Ovary (tissue), 3 donors: ENCODE results near the gene MAL.

Source experiments
- CTCF ChIP-seq, 3 donors: fragments of 450-650 bp in 2 of 3; fragments of 200-600 bp in 1 of 3; IDR thresholded peaks; one replicate each; pipeline versions ENCODE4 v1.5.1 to v1.8.0; 2016 to 2022; ENCODE audit warnings: antibody characterized with exemption in 3 of 3, mild to moderate bottlenecking in 1 of 3
- EP300 ChIP-seq: sonication (generic); formaldehyde crosslinking; IDR thresholded peaks from one replicate; pipeline ENCODE4 v1.6.1; 2017; ENCODE audit warnings: antibody characterized with exemption
- POLR2A ChIP-seq: fragments of 450-650 bp; IDR thresholded peaks from one replicate; pipeline ENCODE4 v1.6.1; 2017; ENCODE audit warnings: antibody characterized with exemption, mild to moderate bottlenecking, moderate library complexity
- donor health status: DM: no; HTN: no; CAD: no.

GRCh38 chr2:95049961-95050360 lies 24.5 kb downstream of the MAL start:
- TF ChIP-seq POLR2A (no peak), CTCF (IDR thresholded peaks at IDR 0.05) (no peak), EP300 (no peak)
